RWPE2 (cell line): ENCODE results near the gene SAA1.
A peak's percentile ranks its signal among the peaks of the same experiment; 100 is the strongest.
"Not testable (repeated sequence)": the region's sequence is repeated elsewhere in the genome, so short reads cannot be mapped to it uniquely, and the experiment has no call there.

Experiments
- ATAC-seq: fragments of 200-7000 bp; cut with Tn5 transposase; 3 replicates; pipeline ENCODE4 v1.9.1; 2021; ENCODE audit warnings: low read depth
- DNase-seq: peaks from one replicate; pipeline ENCODE4 v3.0.0-alpha.2; 2020; ENCODE audit warnings: low spot score
- H3K27ac ChIP-seq: fragments of 450-650 bp; 2 replicates; pipeline ENCODE4 v1.5.1; 2017; ENCODE audit warnings: mild to moderate bottlenecking; ENCODE audit not compliant: poor library complexity, severe bottlenecking
- H3K27me3 ChIP-seq: fragments of 250-450 bp; sonication (Bioruptor Pico); 2 replicates; pipeline ENCODE4 v1.5.1; 2021; ENCODE audit warnings: mild to moderate bottlenecking, moderate library complexity; ENCODE audit not compliant: insufficient read depth, poor library complexity, severe bottlenecking
- H3K36me3 ChIP-seq: fragments of 250-450 bp; sonication (Bioruptor Pico); 2 replicates; pipeline ENCODE4 v1.5.1; 2020; ENCODE audit warnings: low read depth, mild to moderate bottlenecking, moderate library complexity
- H3K4me1 ChIP-seq: fragments of 250-450 bp; sonication (Bioruptor Pico); 2 replicates; pipeline ENCODE4 v1.5.1; 2021; ENCODE audit warnings: mild to moderate bottlenecking, moderate library complexity; ENCODE audit not compliant: insufficient read depth, poor library complexity, severe bottlenecking
- H3K4me3 ChIP-seq: fragments of 250-450 bp; sonication (Bioruptor Pico); 2 replicates; pipeline ENCODE4 v1.5.1; 2021; ENCODE audit warnings: mild to moderate bottlenecking, moderate library complexity; ENCODE audit not compliant: severe bottlenecking
- H3K9me3 ChIP-seq: fragments of 250-450 bp; sonication (Bioruptor Pico); 2 replicates; pipeline ENCODE4 v1.5.1; 2021; ENCODE audit warnings: mild to moderate bottlenecking, moderate library complexity; ENCODE audit not compliant: severe bottlenecking
- TF ChIP-seq, protein P1 (sequence below): fragments of 450-650 bp; IDR thresholded peaks from one replicate; pipeline ENCODE4 v1.5.1; 2017; ENCODE audit warnings: mild to moderate bottlenecking, moderate library complexity; ENCODE audit not compliant: poor library complexity, severe bottlenecking

The SAA1 gene

DNA sequence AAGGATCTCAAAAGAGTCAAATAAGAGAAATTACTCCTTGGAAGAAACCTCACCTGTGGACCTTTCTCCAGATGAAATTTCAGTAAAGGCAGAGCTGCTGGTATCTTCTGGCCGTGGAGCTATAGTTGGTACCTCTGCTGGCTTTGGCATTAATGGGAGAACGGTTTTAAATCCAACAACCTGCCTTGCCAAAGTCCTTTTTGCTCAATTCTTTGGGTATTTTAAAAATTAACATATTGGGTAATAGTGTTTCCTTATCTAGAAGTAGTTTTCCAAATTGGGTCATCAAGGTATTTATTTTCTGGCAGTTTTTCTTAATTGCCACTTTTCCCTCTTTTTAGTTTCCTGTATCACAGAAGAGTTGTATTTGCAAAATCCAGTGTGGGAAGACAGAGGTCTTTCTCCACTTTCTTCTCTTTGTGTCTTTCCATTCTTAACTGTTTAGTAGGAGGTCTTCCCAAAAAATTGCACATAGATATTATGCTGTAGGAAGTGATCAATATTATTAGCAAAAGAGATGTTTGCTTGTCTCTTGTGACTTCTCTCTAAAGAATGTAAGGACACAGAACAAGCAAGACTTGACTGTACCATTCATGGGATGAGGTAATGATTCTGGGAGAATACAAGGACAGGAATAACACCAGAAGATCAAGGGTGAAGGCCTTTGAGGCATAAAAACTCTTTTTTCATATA is 29.3 kb upstream of the SAA1 start, which contains the start of gene SAA4:
Gene SAA4 (minus strand): TSS at position 139 of the 693 bp plus-strand sequence. CDS start 876 bp downstream, outside the sequence.
- TF ChIP-seq, protein P1, sequence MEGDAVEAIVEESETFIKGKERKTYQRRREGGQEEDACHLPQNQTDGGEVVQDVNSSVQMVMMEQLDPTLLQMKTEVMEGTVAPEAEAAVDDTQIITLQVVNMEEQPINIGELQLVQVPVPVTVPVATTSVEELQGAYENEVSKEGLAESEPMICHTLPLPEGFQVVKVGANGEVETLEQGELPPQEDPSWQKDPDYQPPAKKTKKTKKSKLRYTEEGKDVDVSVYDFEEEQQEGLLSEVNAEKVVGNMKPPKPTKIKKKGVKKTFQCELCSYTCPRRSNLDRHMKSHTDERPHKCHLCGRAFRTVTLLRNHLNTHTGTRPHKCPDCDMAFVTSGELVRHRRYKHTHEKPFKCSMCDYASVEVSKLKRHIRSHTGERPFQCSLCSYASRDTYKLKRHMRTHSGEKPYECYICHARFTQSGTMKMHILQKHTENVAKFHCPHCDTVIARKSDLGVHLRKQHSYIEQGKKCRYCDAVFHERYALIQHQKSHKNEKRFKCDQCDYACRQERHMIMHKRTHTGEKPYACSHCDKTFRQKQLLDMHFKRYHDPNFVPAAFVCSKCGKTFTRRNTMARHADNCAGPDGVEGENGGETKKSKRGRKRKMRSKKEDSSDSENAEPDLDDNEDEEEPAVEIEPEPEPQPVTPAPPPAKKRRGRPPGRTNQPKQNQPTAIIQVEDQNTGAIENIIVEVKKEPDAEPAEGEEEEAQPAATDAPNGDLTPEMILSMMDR: no peak
- Histone ChIP-seq H3K27ac (no peak within 1 kb of the TSS), H3K36me3 (no peaks in the 10 kb centered on the region), H3K9me3 (no peaks in the 10 kb centered on the region), H3K4me3 (no peak within 1 kb of the TSS), H3K4me1 (no peaks in the 10 kb centered on the region), H3K27me3 (no peaks in the 10 kb centered on the region)
- ATAC-seq (no peak), DNase-seq (no peak)

DNA sequence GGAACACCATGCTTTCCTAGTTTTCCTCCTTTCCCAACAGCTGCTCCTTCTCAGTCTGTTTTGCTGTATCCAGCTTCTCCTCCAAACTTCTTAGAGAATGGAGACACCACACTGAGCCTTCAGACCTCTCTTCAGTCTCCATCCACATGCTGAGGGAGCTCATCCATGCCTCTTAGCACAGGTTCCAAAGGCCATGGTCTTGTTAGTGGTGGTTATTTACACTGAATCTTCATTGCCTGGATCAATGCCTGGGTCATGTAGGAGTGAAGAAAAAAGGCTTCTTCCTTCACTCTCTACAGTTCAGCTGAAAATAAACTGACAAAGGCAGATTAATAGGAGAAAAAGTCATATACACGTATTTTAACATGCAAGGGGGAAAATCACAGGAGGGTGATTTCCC is 26.4 kb upstream of the SAA1 start:
- Histone ChIP-seq H3K9me3 (no peaks in the 10 kb centered on the region), H3K4me3 (no peak overlapping the region), H3K27me3 (no peaks in the 10 kb centered on the region), H3K4me1 (no peaks in the 10 kb centered on the region), H3K36me3 (no peaks in the 10 kb centered on the region), H3K27ac (no peak overlapping the region)
- no peak for ATAC-seq
- TF ChIP-seq, protein P1: no peak
- no peak for DNase-seq

DNA sequence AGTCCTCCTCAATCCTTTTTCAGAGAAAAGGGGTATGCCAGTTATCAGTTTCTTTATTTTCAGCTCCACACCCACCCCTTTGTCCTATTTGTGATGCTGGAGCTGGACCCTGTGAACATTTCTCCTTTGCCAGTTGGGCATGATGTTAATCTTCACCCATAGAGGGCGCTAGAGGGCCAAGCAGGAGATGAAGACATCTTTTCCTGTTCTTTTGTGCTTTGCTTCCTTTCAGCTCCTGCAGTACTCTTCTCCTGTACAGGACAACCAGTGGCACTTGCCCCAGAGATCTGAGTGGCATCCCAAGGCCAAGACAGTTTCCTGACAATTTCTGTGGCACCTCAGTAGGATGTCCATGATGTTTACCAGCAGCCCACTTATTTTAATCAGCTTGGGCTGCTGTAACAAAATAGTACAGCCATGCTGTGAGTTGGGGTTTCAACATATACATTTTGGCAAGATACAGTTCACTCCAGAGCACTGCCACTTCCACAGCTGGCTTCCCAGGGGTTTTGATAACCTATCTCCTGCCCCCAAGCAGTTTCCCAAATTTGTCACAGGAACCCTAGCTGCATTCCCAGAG is 22.2 kb upstream of the SAA1 start:
- H3K9me3 ChIP-seq: no peaks in the 10 kb centered on the region
- ATAC-seq (peak; percentile 55), DNase-seq (no peak)
- peaks cover 3% of the 10 kb centered on the region for H3K4me1 ChIP-seq
- TF ChIP-seq, protein P1: peak; percentile 92
- H3K27me3 ChIP-seq: no peaks in the 10 kb centered on the region
- H3K4me3 ChIP-seq: no peak overlapping the region
- H3K27ac ChIP-seq: no peak overlapping the region
- H3K36me3 ChIP-seq: no peaks in the 10 kb centered on the region

DNA sequence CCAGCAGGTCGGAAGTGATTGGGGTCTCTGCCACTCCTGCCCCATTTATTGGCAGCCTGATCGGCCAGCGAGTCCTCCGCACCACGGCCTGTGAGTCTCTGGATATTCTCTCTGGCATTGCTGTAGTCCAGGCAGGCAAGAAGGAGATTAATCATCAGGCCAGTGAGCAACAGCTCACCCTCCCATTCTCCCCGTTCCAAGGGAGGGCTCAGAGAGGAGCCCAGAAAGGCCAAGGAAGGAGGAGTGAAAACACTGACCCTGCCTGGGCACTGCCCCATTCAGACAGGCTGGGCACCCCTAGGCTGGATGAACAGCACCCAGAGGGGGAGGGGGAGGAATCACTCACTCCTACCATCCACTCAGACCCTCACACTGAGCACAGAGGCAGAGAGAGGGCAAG is 20.7 kb upstream of the SAA1 start:
- H3K27ac ChIP-seq: no peak overlapping the region
- no peak overlapping the region for H3K4me3 ChIP-seq

DNA sequence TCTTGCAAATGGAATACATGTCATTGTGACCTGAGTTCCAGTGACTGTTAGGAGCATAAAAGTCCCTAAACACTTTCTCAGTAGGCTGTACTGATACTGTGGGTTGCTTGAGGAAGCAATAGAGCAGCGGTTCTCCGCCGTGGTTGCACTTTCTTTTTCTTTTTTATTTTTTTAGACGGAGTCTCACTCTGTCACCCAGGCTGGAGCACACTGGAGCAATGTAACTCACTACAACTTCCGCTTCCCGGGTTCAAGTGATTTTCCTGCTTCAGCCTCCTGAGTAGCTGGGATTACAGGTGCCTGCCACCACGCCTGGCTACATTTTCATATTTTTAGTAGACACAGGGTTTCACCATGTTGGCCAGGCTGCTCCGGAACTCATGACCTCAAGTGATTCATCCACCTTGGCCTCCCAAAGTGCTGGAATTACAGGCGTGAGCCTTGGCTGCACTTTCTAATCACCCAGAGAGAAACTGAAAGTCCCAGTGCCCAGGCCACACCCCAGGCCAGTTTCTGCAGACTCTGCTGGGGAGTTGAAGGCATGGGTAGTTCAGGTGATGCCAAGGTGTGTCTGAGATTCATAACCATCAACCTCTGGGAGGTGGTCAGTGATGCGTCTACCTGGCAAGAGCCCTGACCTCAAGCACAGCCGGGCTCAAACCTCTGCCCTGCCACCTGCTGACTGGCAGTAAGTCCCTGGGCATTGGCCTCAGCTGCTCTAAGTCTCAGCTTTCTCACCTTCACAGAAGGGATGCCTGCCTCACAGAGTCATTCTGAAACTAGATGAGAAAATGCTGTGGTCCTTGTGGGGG is 19.5 kb upstream of the SAA1 start:
- not testable (repeated sequence) for H3K9me3 ChIP-seq, H3K36me3 ChIP-seq, H3K4me1 ChIP-seq, H3K4me3 ChIP-seq, DNase-seq, H3K27ac ChIP-seq, H3K27me3 ChIP-seq
- peak; percentile 67 for ATAC-seq

More for the DNA sequence above, 20.7 kb upstream of the SAA1 start:
- Histone ChIP-seq H3K4me1 (peaks cover 3% of the 10 kb centered on the region), H3K9me3 (no peaks in the 10 kb centered on the region), H3K36me3 (no peaks in the 10 kb centered on the region), H3K27me3 (no peaks in the 10 kb centered on the region)
- DNase-seq: no peak
- ATAC-seq: 0 out of 3 replicates have a peak, but pooled peaks have one; percentile 19
- TF ChIP-seq, protein P1: no peak

DNA sequence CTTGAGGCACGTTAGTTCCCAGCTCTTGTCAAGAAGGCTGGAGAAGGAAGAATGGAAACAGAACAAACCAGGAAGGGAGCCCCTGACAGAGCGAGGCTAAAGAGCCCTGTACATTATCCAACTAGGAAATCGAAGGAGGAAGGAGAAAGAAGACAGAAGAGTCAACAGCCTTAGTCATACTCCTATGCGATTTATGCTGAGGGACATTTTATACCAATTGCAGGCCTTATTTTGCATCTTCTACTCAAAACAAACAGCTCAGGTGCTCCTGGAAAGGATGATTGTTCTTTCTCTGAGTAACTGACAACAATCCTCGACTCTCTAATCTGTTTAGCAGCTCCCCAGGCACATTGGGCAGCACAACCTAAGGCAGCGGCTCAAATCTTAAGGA is 18.9 kb upstream of the SAA1 start:
- H3K27me3 ChIP-seq, ATAC-seq, H3K4me3 ChIP-seq, H3K4me1 ChIP-seq, H3K36me3 ChIP-seq, H3K27ac ChIP-seq, H3K9me3 ChIP-seq, DNase-seq: not testable (repeated sequence)
